ENCODE data around the gene MAP1A. TPM values are rescaled to one million over a fixed set of nuclear protein-coding genes. Genes with fewer than 3 reads are reported as not detected.

MAP1A gene
- total RNA-seq: 30.6 and 36.9 TPM in 2 replicates

DNA sequence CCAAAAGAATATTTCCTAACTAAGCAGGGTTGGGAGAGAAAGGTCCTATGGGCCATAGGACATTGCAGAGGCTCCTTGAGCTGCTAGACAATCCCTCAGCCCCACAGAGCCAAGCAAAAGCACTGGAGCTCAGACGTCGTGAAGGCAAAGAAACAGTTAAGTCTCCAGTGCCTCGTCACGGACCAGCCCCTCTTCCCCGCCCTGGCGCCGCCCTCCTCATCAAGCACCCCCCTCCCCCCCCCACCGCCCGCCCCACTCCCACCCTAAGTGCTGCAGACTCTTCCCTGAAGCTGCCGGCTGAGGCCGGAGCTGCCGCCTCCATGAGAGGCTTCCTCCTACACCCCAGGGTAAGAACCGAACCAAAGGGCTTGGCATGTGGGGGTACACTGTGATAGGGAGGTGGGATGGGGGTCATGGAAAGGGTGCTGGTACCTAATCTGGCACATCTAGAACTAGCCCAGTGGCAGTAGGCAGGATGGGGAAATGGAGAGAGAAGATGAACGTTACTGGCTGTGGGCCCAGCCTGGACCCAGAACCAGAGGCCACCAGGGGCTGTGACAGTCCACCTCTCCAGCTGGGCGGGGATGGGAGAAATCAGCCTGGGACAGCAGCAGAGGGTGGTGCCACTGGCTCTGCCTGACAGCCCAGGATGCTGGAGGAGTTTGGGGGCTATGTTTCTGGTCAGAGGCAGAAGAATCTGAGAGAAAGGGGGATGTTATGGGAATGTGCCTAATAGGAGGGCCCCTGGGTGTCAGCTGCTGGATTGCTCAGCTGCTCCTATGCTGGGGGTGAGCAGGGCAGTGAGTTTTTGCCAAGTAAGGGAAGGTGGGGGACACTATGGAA lies at the start of gene MAP1A:
Gene MAP1A (plus strand): TSS at position 255 of the 843 bp plus-strand sequence. CDS start 3,866 bp downstream, outside the sequence.

DNA sequence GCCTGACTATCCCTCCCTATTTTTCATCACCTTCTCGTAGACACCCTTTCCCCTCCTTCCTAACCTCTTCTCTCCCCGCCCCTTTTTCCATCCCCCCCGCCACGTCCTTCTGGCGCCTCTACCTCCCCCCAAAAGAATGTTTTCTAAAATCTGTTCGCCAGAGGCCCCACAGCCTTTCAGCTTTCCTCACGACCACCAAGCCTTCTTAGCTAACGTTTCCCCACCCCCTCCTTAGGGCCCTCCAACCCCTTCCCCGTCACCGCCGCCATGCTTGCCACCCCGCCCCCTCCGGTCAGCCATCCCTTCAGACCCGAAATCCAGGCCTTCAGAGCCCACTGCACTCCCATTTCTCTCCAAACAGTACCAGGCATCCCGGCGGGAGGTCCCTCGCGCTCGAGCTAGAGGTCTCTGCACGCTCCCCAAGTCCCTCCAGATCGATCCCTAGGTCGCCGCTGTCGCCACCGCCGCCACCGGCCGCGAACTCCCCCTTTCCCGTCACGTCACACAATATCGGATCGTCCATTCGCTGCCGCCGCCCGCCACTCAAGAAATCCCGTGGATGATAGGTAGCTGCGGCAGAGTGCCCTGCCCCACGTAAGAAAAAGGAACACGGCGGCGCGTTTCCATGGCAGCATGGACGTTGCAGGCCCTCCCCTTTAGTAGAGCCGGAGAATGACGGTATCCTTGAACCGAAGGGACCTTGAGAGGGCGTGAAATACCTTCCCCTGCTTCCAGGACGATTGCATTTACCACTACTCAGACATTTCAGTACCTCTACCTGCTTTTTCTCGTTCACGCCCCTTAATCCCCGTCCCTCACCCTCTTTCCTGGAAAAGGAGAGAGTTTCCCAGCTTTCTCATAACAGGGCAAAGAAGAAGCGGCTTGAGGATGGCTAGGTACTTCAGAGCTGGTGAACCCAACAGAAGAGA lies 24.5 kb upstream of the MAP1A start, which contains the start of gene TP53BP1:
Gene TP53BP1 (minus strand): TSS at position 484 of the 929 bp plus-strand sequence. CDS start 113 bp downstream, at position 371.

Other genes starting within 250 kb of the MAP1A start
- gene TGM7, start 215.4 kb upstream of the MAP1A start, total RNA-seq: not detected in 2 replicates
- gene LCMT2, start 187.0 kb upstream of the MAP1A start, total RNA-seq: 4.6 and 8.0 TPM in 2 replicates
- gene ZSCAN29, start 146.6 kb upstream of the MAP1A start, total RNA-seq: 5.7 and 14.4 TPM in 2 replicates
- gene TUBGCP4, start 146.5 kb upstream of the MAP1A start, total RNA-seq: 6.1 and 10.3 TPM in 2 replicates
- 38.9 and 52.3 TPM in 2 replicates for gene TP53BP1, start 24.5 kb upstream of the MAP1A start, total RNA-seq
- gene PPIP5K1, start 72.6 kb downstream of the MAP1A start, total RNA-seq: 6.6 and 15.2 TPM in 2 replicates
- gene CKMT1B, start 76.4 kb downstream of the MAP1A start, total RNA-seq: not detected in 2 replicates
- not detected in 2 replicates for gene STRC, start 101.2 kb downstream of the MAP1A start, total RNA-seq
- 0.58 and 2.1 TPM in 2 replicates for gene CATSPER2, start 131.2 kb downstream of the MAP1A start, total RNA-seq
- not detected in 2 replicates for gene CKMT1A, start 176.3 kb downstream of the MAP1A start, total RNA-seq
- gene PDIA3, start 228.8 kb downstream of the MAP1A start, total RNA-seq: 266 and 294 TPM in 2 replicates